ENCODE data around the gene SMIM23. TPM values are rescaled to one million over a fixed set of nuclear protein-coding genes. Genes with fewer than 3 reads are reported as not detected.

Gene SMIM23
- total RNA-seq, 1 donor from 2014 or later = not detected

DNA sequence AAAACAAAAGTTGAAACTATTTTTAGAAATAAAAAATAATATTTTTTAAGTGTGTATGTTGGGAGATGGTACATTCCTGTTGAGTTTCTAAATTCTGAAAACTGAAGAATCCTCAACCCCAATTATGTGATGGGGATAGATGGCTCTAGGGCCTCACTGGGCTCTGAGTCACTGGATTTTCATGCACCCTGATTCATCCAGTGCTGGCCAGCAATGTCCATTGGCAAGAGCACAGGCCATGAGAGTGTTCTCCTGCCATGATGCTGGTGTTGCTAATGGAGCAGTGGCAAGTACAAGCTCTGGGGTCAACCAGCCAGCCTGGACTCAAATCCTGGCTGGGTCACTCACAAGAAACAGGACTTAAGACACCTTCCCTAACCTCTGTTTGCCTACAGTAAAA is 23.3 kb downstream of the SMIM23 start:
- H4K20me1 ChIP-seq (ENCODE audit: low read depth) = no peaks in the 10 kb centered on the region
- no peaks in the 10 kb centered on the region for H3K36me3 ChIP-seq
- no peaks in the 10 kb centered on the region for H3K79me2 ChIP-seq (ENCODE audit: low read depth)
- no peak overlapping the region for H3K4me2 ChIP-seq
- DNase-seq (ENCODE audit: low spot score) = no peak
- H2AFZ ChIP-seq (replicated peaks) = no peak overlapping the region
- no peak overlapping the region for H3K27ac Mint-ChIP-seq
- no peaks in the 10 kb centered on the region for H3K36me3 Mint-ChIP-seq
- H3K27ac ChIP-seq = no peak overlapping the region
- peaks cover 34% of the 10 kb centered on the region for H3K27me3 ChIP-seq
- no peaks in the 10 kb centered on the region for H3K9me3 ChIP-seq (ENCODE audit: low read depth)
- TF ChIP-seq EZH2 (IDR thresholded peaks at IDR 0.05) (no peak), CTCF (IDR thresholded peaks at IDR 0.05) (no peak), EZH2phosphoT487 (IDR thresholded peaks at IDR 0.05) (no peak)
- no peaks in the 10 kb centered on the region for H3K9me3 Mint-ChIP-seq
- no peaks in the 10 kb centered on the region for H3F3A ChIP-seq (ENCODE audit: low read depth)
- no peaks in the 10 kb centered on the region for H3K27me3 Mint-ChIP-seq (ENCODE audit: insufficient read depth, low read depth)
- peaks cover 7% of the 10 kb centered on the region for H3K4me1 Mint-ChIP-seq
- no peak overlapping the region for H3K9ac ChIP-seq
- H3K4me1 ChIP-seq = peaks cover 9% of the 10 kb centered on the region
- no peak overlapping the region for H3K4me3 Mint-ChIP-seq
- H3K4me3 ChIP-seq = no peak overlapping the region

GRCh38 chr5:171810227-171810626 is 24.6 kb downstream of the SMIM23 start:
- Histone ChIP-seq H2AFZ (replicated peaks) (no peak overlapping the region), H3K79me2 (ENCODE audit: low read depth) (no peaks in the 10 kb centered on the region), H3K27me3 (peaks cover 30% of the 10 kb centered on the region), H3K27ac (no peak overlapping the region), H4K20me1 (ENCODE audit: low read depth) (no peaks in the 10 kb centered on the region), H3F3A (ENCODE audit: low read depth) (no peaks in the 10 kb centered on the region), H3K36me3 (no peaks in the 10 kb centered on the region), H3K4me1 (peaks cover 9% of the 10 kb centered on the region), H3K4me2 (no peak overlapping the region), H3K4me3 (no peak overlapping the region), H3K9me3 (ENCODE audit: low read depth) (no peaks in the 10 kb centered on the region), H3K9ac (no peak overlapping the region)
- Mint-ChIP-seq H3K27ac (no peak overlapping the region), H3K4me1 (peaks cover 7% of the 10 kb centered on the region), H3K36me3 (no peaks in the 10 kb centered on the region), H3K4me3 (no peak overlapping the region), H3K27me3 (ENCODE audit: insufficient read depth, low read depth) (no peaks in the 10 kb centered on the region), H3K9me3 (no peaks in the 10 kb centered on the region)
- DNase-seq (ENCODE audit: low spot score) = no peak
- TF ChIP-seq CTCF (IDR thresholded peaks at IDR 0.05) = no peak
- no peak for TF ChIP-seq EZH2phosphoT487 (IDR thresholded peaks at IDR 0.05)
- TF ChIP-seq EZH2 (IDR thresholded peaks at IDR 0.05) = no peak

GRCh38 chr5:171813270-171813669 is 27.7 kb downstream of the SMIM23 start:
- no peak overlapping the region for H3K4me3 Mint-ChIP-seq
- Histone ChIP-seq H3K4me3 (no peak overlapping the region), H3K4me2 (no peak overlapping the region), H2AFZ (replicated peaks) (no peak overlapping the region), H3K27ac (no peak overlapping the region), H4K20me1 (ENCODE audit: low read depth) (no peaks in the 10 kb centered on the region), H3K36me3 (no peaks in the 10 kb centered on the region), H3K4me1 (no peaks in the 10 kb centered on the region), H3K9me3 (ENCODE audit: low read depth) (no peaks in the 10 kb centered on the region), H3F3A (ENCODE audit: low read depth) (no peaks in the 10 kb centered on the region), H3K79me2 (ENCODE audit: low read depth) (no peaks in the 10 kb centered on the region), H3K27me3 (peaks cover 1% of the 10 kb centered on the region), H3K9ac (no peak overlapping the region)
- H3K36me3 Mint-ChIP-seq = no peaks in the 10 kb centered on the region
- H3K27me3 Mint-ChIP-seq (ENCODE audit: insufficient read depth, low read depth) = no peaks in the 10 kb centered on the region
- TF ChIP-seq EZH2 (IDR thresholded peaks at IDR 0.05) = no peak
- no peaks in the 10 kb centered on the region for H3K9me3 Mint-ChIP-seq
- no peak for DNase-seq (ENCODE audit: low spot score)
- H3K4me1 Mint-ChIP-seq = no peaks in the 10 kb centered on the region
- H3K27ac Mint-ChIP-seq = no peak overlapping the region

GRCh38 chr5:171813813-171814490 is 28.3 kb downstream of the SMIM23 start:
- Mint-ChIP-seq H3K27me3 (ENCODE audit: insufficient read depth, low read depth) (no peaks in the 10 kb centered on the region), H3K9me3 (no peaks in the 10 kb centered on the region), H3K4me1 (no peaks in the 10 kb centered on the region), H3K4me3 (no peak overlapping the region), H3K36me3 (no peaks in the 10 kb centered on the region), H3K27ac (no peak overlapping the region)
- H3F3A ChIP-seq (ENCODE audit: low read depth) = no peaks in the 10 kb centered on the region
- no peak for DNase-seq (ENCODE audit: low spot score)
- H3K27ac ChIP-seq = no peak overlapping the region
- TF ChIP-seq EZH2 (IDR thresholded peaks at IDR 0.05) = no peak
- TF ChIP-seq EZH2phosphoT487 (IDR thresholded peaks at IDR 0.05) = no peak
- TF ChIP-seq CTCF (IDR thresholded peaks at IDR 0.05) = no peak
- no peak overlapping the region for H3K4me3 ChIP-seq
- no peak overlapping the region for H2AFZ ChIP-seq (replicated peaks)
- H3K36me3 ChIP-seq = no peaks in the 10 kb centered on the region
- no peak overlapping the region for H3K9ac ChIP-seq
- no peaks in the 10 kb centered on the region for H4K20me1 ChIP-seq (ENCODE audit: low read depth)
- H3K9me3 ChIP-seq (ENCODE audit: low read depth) = no peaks in the 10 kb centered on the region
- no peaks in the 10 kb centered on the region for H3K4me1 ChIP-seq
- no peak overlapping the region for H3K4me2 ChIP-seq
- H3K27me3 ChIP-seq = no peaks in the 10 kb centered on the region
- no peaks in the 10 kb centered on the region for H3K79me2 ChIP-seq (ENCODE audit: low read depth)

Measured in neural progenitor cell (in vitro differentiated cells).